ENCODE measurements around the gene NFE2L2. TPM values are rescaled to one million over a fixed set of nuclear protein-coding genes. Genes with fewer than 3 reads are reported as not detected.
A peak's percentile ranks its signal among the peaks of the same experiment; 100 is the strongest.

The NFE2L2 gene
- polyA plus RNA-seq, 1 of the 3 experiments (the other 2 are of a cell fraction), result 40.9 TPM

- 90% methylated on average over 3 of the region's 3 CpGs for WGBS (ENCODE audit: low lambda C conversion rate)
- POLR2A ChIA-PET, result interaction anchor here (1.2 kb wide), 1 partner anchor 42 kb away, joined by 4 read pairs; the partner anchor contains the start of gene NFE2L2
- H3K27ac ChIP-seq (ENCODE audit: low read depth in 2 of 2, low read length in 1 of 2), result 0 out of 4 replicates have a peak overlapping the region, but pooled peaks of 1 of the 2 experiments have one; percentile 18
- peaks cover 43% of the 10 kb centered on the region for H4K20me1 ChIP-seq (ENCODE audit: insufficient read depth)
- TF ChIP-seq MAX (IDR thresholded peaks at IDR 0.05; ENCODE audit: low read depth), result no peak
- no peak for TF ChIP-seq RFX5 (IDR thresholded peaks at IDR 0.05; ENCODE audit: low read length)
- no peak for TF ChIP-seq TEAD4 (IDR thresholded peaks at IDR 0.05; ENCODE audit: borderline replicate concordance, insufficient read depth)
- TF ChIP-seq FOXM1 (IDR thresholded peaks at IDR 0.05; ENCODE audit: low read depth), result no peak
- TF ChIP-seq MXI1 (IDR thresholded peaks at IDR 0.05; ENCODE audit: low read depth, low read length), result no peak
- TF ChIP-seq CHD2 (IDR thresholded peaks at IDR 0.05; ENCODE audit: low read length, partially characterized antibody), result no peak
- no peak for TF ChIP-seq SMC3 (IDR thresholded peaks at IDR 0.05; ENCODE audit: low read depth, low read length)
- no peak for TF ChIP-seq ELF1 (IDR thresholded peaks at IDR 0.05)
- TF ChIP-seq, protein P1, sequence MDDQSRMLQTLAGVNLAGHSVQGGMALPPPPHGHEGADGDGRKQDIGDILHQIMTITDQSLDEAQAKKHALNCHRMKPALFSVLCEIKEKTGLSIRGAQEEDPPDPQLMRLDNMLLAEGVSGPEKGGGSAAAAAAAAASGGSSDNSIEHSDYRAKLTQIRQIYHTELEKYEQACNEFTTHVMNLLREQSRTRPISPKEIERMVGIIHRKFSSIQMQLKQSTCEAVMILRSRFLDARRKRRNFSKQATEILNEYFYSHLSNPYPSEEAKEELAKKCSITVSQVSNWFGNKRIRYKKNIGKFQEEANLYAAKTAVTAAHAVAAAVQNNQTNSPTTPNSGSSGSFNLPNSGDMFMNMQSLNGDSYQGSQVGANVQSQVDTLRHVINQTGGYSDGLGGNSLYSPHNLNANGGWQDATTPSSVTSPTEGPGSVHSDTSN (IDR thresholded peaks at IDR 0.05), result no peak
- TF ChIP-seq EP300 (IDR thresholded peaks at IDR 0.05; ENCODE audit: borderline replicate concordance in 1 of 2, low read depth in 1 of 2, low read length in 1 of 2), result no peak
- TF ChIP-seq RXRA (IDR thresholded peaks at IDR 0.05; ENCODE audit: borderline replicate concordance, low read depth), result no peak
- no peak for TF ChIP-seq TCF12 (IDR thresholded peaks at IDR 0.05)
- TF ChIP-seq, protein P2, sequence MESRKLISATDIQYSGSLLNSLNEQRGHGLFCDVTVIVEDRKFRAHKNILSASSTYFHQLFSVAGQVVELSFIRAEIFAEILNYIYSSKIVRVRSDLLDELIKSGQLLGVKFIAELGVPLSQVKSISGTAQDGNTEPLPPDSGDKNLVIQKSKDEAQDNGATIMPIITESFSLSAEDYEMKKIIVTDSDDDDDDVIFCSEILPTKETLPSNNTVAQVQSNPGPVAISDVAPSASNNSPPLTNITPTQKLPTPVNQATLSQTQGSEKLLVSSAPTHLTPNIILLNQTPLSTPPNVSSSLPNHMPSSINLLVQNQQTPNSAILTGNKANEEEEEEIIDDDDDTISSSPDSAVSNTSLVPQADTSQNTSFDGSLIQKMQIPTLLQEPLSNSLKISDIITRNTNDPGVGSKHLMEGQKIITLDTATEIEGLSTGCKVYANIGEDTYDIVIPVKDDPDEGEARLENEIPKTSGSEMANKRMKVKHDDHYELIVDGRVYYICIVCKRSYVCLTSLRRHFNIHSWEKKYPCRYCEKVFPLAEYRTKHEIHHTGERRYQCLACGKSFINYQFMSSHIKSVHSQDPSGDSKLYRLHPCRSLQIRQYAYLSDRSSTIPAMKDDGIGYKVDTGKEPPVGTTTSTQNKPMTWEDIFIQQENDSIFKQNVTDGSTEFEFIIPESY (IDR thresholded peaks at IDR 0.05; ENCODE audit: borderline replicate concordance, low read depth), result no peak
- TF ChIP-seq USF2 (IDR thresholded peaks at IDR 0.05; ENCODE audit: borderline replicate concordance, low read depth, low read length), result no peak
- no peak for TF ChIP-seq NRF1 (IDR thresholded peaks at IDR 0.05; ENCODE audit: low read depth, low read length)
- TF ChIP-seq USF1 (IDR thresholded peaks at IDR 0.05; ENCODE audit: borderline replicate concordance, low read depth), result no peak
- no peak for TF ChIP-seq GABPA (IDR thresholded peaks at IDR 0.05; ENCODE audit: low read depth)
- CTCF ChIA-PET, result interaction anchor here (0.9 to 2.2 kb wide), 3 partner anchors 33 to 57 kb away, joined by 3 to 10 read pairs (median 3); no protein-coding TSS in a partner anchor
- no peaks in the 10 kb centered on the region for H3K9me3 ChIP-seq
- no peak overlapping the region for H3K4me2 ChIP-seq
- H3K9ac ChIP-seq, result no peak overlapping the region
- no peak overlapping the region for H2AFZ ChIP-seq (ENCODE audit: low read depth)
- H3K36me3 ChIP-seq (replicated peaks in 1 of 2; ENCODE audit: control insufficient read depth in 1 of 2, insufficient read depth in 2 of 2, low read length in 1 of 2), result peaks cover 55 to 62% of the 10 kb centered on the region in 2 experiments
- no peak for DNase-seq
- H3K4me3 ChIP-seq (ENCODE audit: low read depth in 2 of 2, low read length in 1 of 2), result no peak overlapping the region
- H3K9me2 ChIP-seq, result no peaks in the 10 kb centered on the region
- H3K27me3 ChIP-seq (ENCODE audit: insufficient read depth), result no peaks in the 10 kb centered on the region
- H3F3A ChIP-seq (replicated peaks; ENCODE audit: insufficient read depth), result peaks cover 83% of the 10 kb centered on the region
- H3K79me2 ChIP-seq (ENCODE audit: insufficient read depth), result peaks cover 55% of the 10 kb centered on the region
- H3K4me1 ChIP-seq (ENCODE audit: control insufficient read depth in 1 of 2, insufficient read depth in 2 of 2, low read depth in 1 of 2, low read length in 1 of 2), result no peaks in the 10 kb centered on the region
Measured at GRCh38 chr2:177221970-177222369, 42.6 kb downstream of the NFE2L2 start.
